Motor neuron (in vitro differentiated cells): ENCODE data around the gene CCDC24. TPM values are rescaled to one million over a fixed set of nuclear protein-coding genes. Genes with fewer than 3 reads are reported as not detected.

ENCODE experiments used
- ATAC-seq, 8 experiments: fragments of 200-7000 bp; cut with Tn5 transposase; replicated peaks in 6 of 8; 2 replicates each; pipeline ENCODE4 v1.8.0; 2021; ENCODE audit warnings: mild to moderate bottlenecking in 8 of 8, moderate library complexity in 8 of 8
- H3K27ac ChIP-seq, 2 donors: fragments of 250-450 bp; sonication (Bioruptor Pico); 2 replicates each; pipeline ENCODE4 v1.9.0; 2021; ENCODE audit warnings: antibody characterized with exemption in 2 of 2, mild to moderate bottlenecking in 2 of 2, moderate library complexity in 1 of 2
- H3K4me1 ChIP-seq, 2 donors: fragments of 250-450 bp; sonication (Bioruptor Pico); replicated peaks in 1 of 2; 2 replicates each; pipeline ENCODE4 v1.6.1; 2021; ENCODE audit warnings: antibody characterized with exemption in 2 of 2, mild to moderate bottlenecking in 2 of 2, moderate library complexity in 1 of 2
- H3K4me3 ChIP-seq, 5 donors: fragments of 250-450 bp; sonication (Bioruptor Pico); 2 replicates each; pipeline ENCODE4 v1.9.0; 2021; ENCODE audit warnings: antibody characterized with exemption in 5 of 5, mild to moderate bottlenecking in 5 of 5, moderate library complexity in 4 of 5
- WGBS, 10 experiments: fragments of 450-650 bp; shearing (Covaris generic); methylation state at CpG; one replicate each; pipeline ENCODE4 v1.0.0; 2022; 5-methylcytosine and 5-hydroxymethylcytosine counted together
- in situ Hi-C, 9 experiments: fragments of 400-800 bp; cut with MboI; loops; one replicate each; pipeline ENCODE4 v1.15.0; 2021; ENCODE audit warnings: low sequenced_read_pairs in 9 of 9, low pct_unique_long_range_greater_than_20kb in 2 of 9; ENCODE audit not compliant: unreplicated experiment in 9 of 9
- total RNA-seq, 8 experiments: library from RNA; unstranded; fragments of 300-600 nt; gene quantifications; 2 replicates each; pipeline versions ENCODE4 v1.2.3 to v1.2.4, GENCODE V29; 2022

Gene CCDC24
- total RNA-seq, 8 experiments from 2014 or later = 2.9 to 13.3 (median 6.3) TPM

- Histone ChIP-seq H3K4me1 (peaks cover 24 to 31% of the 10 kb centered on the region in 2 donors), H3K4me3 (no peak overlapping the region), H3K27ac (no peak overlapping the region)
- in situ Hi-C loops = loop anchor here in 3 of 9 experiments (25.0 kb wide), 1 partner anchor 647 kb away; the partner anchor contains the start of genes ARMH1 (in 3 of the 3) and TMEM53 (in 3 of the 3)
- 0 to 100% (median 70%) methylated on average over 1 to 3 of the region's 3 CpGs; no CpG with 5 or more reads in 1 of the 10 experiments for WGBS, 10 experiments
- ATAC-seq = peak in 2 of 8 experiments; percentile 80 to 87
Observed at GRCh38 chr1:44015206-44015605, 23.8 kb downstream of the CCDC24 start.

GRCh38 chr1:44016041-44016889, 24.9 kb downstream of the CCDC24 start:
- in situ Hi-C loops = loop anchor here in 3 of 9 experiments (25.0 kb wide), 1 partner anchor 646 kb away; the partner anchor contains the start of genes ARMH1 (in 3 of the 3) and TMEM53 (in 3 of the 3)
- peak in 5 of 8 experiments; percentile 43 to 86 (median 68) for ATAC-seq
- Histone ChIP-seq H3K4me3 (no peak overlapping the region), H3K27ac (no peak overlapping the region), H3K4me1 (peaks cover 24 to 31% of the 10 kb centered on the region in 2 donors)
- WGBS, 10 experiments = 73 to 88% (median 77%) methylated on average over 3 to 12 of the region's 20 CpGs; no CpG with 5 or more reads in 6 of the 10 experiments

GRCh38 chr1:44016890-44017400, 25.5 kb downstream of the CCDC24 start:
- Histone ChIP-seq H3K4me1 (peaks cover 24 to 31% of the 10 kb centered on the region in 2 donors), H3K27ac (peak overlapping the region in 1 of 2 donors; percentile 15), H3K4me3 (no peak overlapping the region)
- ATAC-seq = peak in 5 of 8 experiments; percentile 20 to 70 (median 57)
- 60% methylated on average over 1 of the region's 20 CpGs; no CpG with 5 or more reads in 9 of the 10 experiments for WGBS, 10 experiments
- in situ Hi-C loops = loop anchor here in 3 of 9 experiments (25.0 kb wide), 1 partner anchor 645 kb away; the partner anchor contains the start of genes ARMH1 (in 3 of the 3) and TMEM53 (in 3 of the 3)

- in situ Hi-C loops = loop anchor here in 3 of 9 experiments (25.0 kb wide), 1 partner anchor 643 kb away; the partner anchor contains the start of genes ARMH1 (in 3 of the 3) and TMEM53 (in 3 of the 3)
- H3K27ac ChIP-seq = no peak overlapping the region
- 56 to 100% (median 88%) methylated on average over 2 to 8 of the region's 13 CpGs; no CpG with 5 or more reads in 4 of the 10 experiments for WGBS, 10 experiments
- no peak overlapping the region for H3K4me3 ChIP-seq
- H3K4me1 ChIP-seq = peaks cover 24% of the 10 kb centered on the region in 2 donors
- ATAC-seq = no peak
Observed at GRCh38 chr1:44019466-44019948, 28.1 kb downstream of the CCDC24 start.

GRCh38 chr1:44020464-44020863, 29.1 kb downstream of the CCDC24 start:
- no peak for ATAC-seq
- peaks cover 21 to 22% of the 10 kb centered on the region in 2 donors for H3K4me1 ChIP-seq
- H3K27ac ChIP-seq = no peak overlapping the region
- in situ Hi-C loops = loop anchor here in 3 of 9 experiments (25.0 kb wide), 1 partner anchor 642 kb away; the partner anchor contains the start of genes ARMH1 (in 3 of the 3) and TMEM53 (in 3 of the 3)
- WGBS, 10 experiments = 56 to 94% (median 90%) methylated on average over 1 to 6 of the region's 6 CpGs; no CpG with 5 or more reads in 4 of the 10 experiments
- H3K4me3 ChIP-seq = no peak overlapping the region

- Histone ChIP-seq H3K4me3 (no peak overlapping the region), H3K27ac (no peak overlapping the region), H3K4me1 (peaks cover 14 to 15% of the 10 kb centered on the region in 2 donors)
- 67 to 92% (median 81%) methylated on average over 1 to 5 of the region's 8 CpGs; no CpG with 5 or more reads in 6 of the 10 experiments for WGBS, 10 experiments
- ATAC-seq = no peak
- in situ Hi-C loops = loop anchor here in 3 of 9 experiments (25.0 kb wide), 1 partner anchor 641 kb away; the partner anchor contains the start of genes ARMH1 (in 3 of the 3) and TMEM53 (in 3 of the 3)
Observed at GRCh38 chr1:44021156-44021555, 29.8 kb downstream of the CCDC24 start.

- ATAC-seq = no peak
Observed at GRCh38 chr1:44021581-44022321, 30.4 kb downstream of the CCDC24 start.

GRCh38 chr1:44024031-44024902, 32.9 kb downstream of the CCDC24 start:
- Histone ChIP-seq H3K4me1 (peaks cover 5 to 6% of the 10 kb centered on the region in 2 donors), H3K27ac (no peak overlapping the region), H3K4me3 (no peak overlapping the region)
- no peak for ATAC-seq
- 77 to 93% (median 87%) methylated on average over 3 to 9 of the region's 14 CpGs; no CpG with 5 or more reads in 4 of the 10 experiments for WGBS, 10 experiments
- in situ Hi-C loops = loop anchor here in 3 of 9 experiments (25.0 kb wide), 1 partner anchor 638 kb away; the partner anchor contains the start of genes ARMH1 (in 3 of the 3) and TMEM53 (in 3 of the 3)

More at GRCh38 chr1:44021581-44022321, 30.4 kb downstream of the CCDC24 start:
- 60 to 100% (median 89%) methylated on average over 1 to 8 of the region's 10 CpGs; no CpG with 5 or more reads in 4 of the 10 experiments for WGBS, 10 experiments
- in situ Hi-C loops = loop anchor here in 3 of 9 experiments (25.0 kb wide), 1 partner anchor 641 kb away; the partner anchor contains the start of genes ARMH1 (in 3 of the 3) and TMEM53 (in 3 of the 3)
- H3K27ac ChIP-seq = no peak overlapping the region
- H3K4me1 ChIP-seq = peaks cover 8 to 9% of the 10 kb centered on the region in 2 donors
- H3K4me3 ChIP-seq = no peak overlapping the region

GRCh38 chr1:44024903-44025525, 33.6 kb downstream of the CCDC24 start:
- H3K4me3 ChIP-seq = no peak overlapping the region
- ATAC-seq = no peak
- in situ Hi-C loops = loop anchor here in 5 of 9 experiments (25.0 kb wide), 2 partner anchors 263 to 637 kb away; partner anchors contain the start of genes ARMH1 (in 3 of the 5) and TMEM53 (in 3 of the 5)
- peaks cover 6 to 9% of the 10 kb centered on the region in 2 donors for H3K4me1 ChIP-seq
- H3K27ac ChIP-seq = no peak overlapping the region
- 80 to 95% (median 90%) methylated on average over 1 to 12 of the region's 13 CpGs; no CpG with 5 or more reads in 1 of the 10 experiments for WGBS, 10 experiments

GRCh38 chr1:44025816-44026215, 34.4 kb downstream of the CCDC24 start:
- no peak for ATAC-seq
- H3K4me1 ChIP-seq = peaks cover 6 to 9% of the 10 kb centered on the region in 2 donors
- 81 to 100% (median 96%) methylated on average over 2 to 3 of the region's 3 CpGs; no CpG with 5 or more reads in 5 of the 10 experiments for WGBS, 10 experiments
- no peak overlapping the region for H3K4me3 ChIP-seq
- in situ Hi-C loops = loop anchor here in 3 of 9 experiments (25.0 kb wide), 1 partner anchor 264 kb away; no protein-coding TSS in a partner anchor
- no peak overlapping the region for H3K27ac ChIP-seq
